GM18505 (cell line): ENCODE data around the gene ARHGAP22.
"Not testable (repeated sequence)": the region's sequence is repeated elsewhere in the genome, so short reads cannot be mapped to it uniquely, and the experiment has no call there.

Source experiments
- ATAC-seq: cut with Tn5 transposase; IDR thresholded peaks from one replicate; pipeline ENCODE4 v1.9.1; 2021; ENCODE audit not compliant: unreplicated experiment
- POLR2A ChIP-seq: IDR thresholded peaks from 4 replicates; pipeline ENCODE4 v1.6.1; 2011; ENCODE audit warnings: borderline replicate concordance; ENCODE audit not compliant: insufficient read depth, insufficient read length; ENCODE audit errors: extremely low read depth

Gene ARHGAP22

DNA sequence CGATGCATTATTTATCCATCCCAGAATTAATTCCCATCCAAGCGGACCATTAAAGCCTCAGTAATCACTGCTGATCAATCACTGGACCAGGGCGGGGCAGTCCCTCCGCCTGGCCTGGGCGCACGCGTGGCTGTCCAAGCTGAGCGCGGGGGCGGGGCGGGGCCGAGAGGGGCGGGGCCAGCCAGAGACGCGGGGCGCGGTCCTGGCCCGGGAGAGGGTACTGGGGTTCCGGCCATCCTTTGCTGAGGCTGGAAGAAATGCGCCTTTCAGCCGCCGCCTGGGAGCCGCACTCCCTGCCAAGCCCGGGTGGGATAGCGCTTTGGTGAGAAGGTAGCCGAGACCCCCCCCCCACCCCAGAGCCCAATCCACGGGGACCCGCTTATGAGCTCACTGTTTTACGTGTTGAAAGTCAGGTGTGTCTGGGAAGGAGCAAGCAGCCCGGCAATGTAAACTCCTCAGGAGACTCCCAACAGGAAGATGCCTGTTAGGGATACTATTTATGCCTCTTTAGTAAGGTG, at the start of gene ARHGAP22:
Gene ARHGAP22, minus strand, starts transcription at position 83 of the 518 bp plus-strand sequence. CDS start 277 bp downstream, outside the sequence.
- no peak for TF ChIP-seq POLR2A
- ATAC-seq, result no peak

- no peak for TF ChIP-seq POLR2A
- no peak for ATAC-seq
These were observed 49.2 kb upstream of the ARHGAP22 start for GRCh38 chr10:48653944-48654698.

GRCh38 chr10:48653347-48653746, 48.5 kb upstream of the ARHGAP22 start:
- no peak for ATAC-seq
- TF ChIP-seq POLR2A, result no peak

DNA sequence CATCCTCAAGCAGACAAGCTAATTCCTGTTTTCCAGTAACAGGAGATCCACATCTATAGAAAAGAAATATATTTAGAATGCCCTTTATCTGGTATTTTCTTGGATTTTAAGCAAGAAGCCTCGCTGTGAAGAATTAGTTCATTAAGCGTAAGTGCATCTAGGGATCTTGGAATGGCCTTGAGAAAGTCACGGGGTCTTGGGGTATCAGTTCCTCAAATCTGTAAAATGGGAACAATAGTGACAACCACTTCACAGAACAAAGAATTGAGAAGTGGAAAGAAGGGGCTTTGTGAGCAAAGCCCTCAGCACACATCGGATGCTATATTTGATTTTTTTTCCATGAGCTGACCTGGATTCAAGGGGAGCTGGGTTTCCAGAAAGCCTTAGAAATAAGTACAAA, 47.5 kb upstream of the ARHGAP22 start:
- no peak for ATAC-seq
- no peak for TF ChIP-seq POLR2A

- ATAC-seq, result no peak
- TF ChIP-seq POLR2A, result no peak
These were observed 47.0 kb upstream of the ARHGAP22 start for GRCh38 chr10:48651839-48652238.

GRCh38 chr10:48651293-48651692, 46.4 kb upstream of the ARHGAP22 start:
- no peak for TF ChIP-seq POLR2A
- ATAC-seq, result no peak

DNA sequence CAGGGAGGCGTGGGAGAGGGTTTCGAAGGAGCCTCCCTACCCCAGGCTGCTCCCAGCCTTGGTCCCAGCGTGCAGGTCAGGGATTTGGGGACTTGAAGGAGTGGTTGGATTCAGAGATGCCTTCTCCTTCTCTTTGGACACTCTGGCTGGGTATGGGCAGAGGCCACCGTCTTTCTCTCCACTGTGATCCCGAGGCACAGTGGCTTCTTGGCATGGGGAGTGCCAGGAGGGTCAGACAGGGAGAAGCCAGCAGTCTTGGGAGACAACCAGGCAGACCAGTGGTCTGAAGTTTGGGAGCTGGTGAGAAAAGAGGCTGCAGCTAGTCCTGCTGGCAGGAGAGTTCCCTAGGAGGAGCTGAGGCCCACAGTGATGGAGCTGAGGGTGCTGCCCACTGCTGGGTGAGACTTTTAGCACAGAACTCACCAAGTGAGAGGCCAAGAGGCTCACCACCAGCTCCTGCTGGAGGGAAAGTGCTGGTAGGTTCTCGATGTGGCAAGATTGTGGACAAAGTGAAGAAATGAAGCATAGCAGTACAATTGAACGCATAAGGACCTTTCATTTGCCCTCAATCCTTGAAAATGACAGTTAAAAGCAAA, 44.6 kb upstream of the ARHGAP22 start:
- no peak for ATAC-seq
- TF ChIP-seq POLR2A, result no peak

- no peak for TF ChIP-seq POLR2A
- ATAC-seq, result no peak
These were observed 43.5 kb upstream of the ARHGAP22 start for GRCh38 chr10:48648172-48648942.

- not testable (repeated sequence) for ATAC-seq
These were observed 42.2 kb upstream of the ARHGAP22 start for GRCh38 chr10:48647073-48647472.

GRCh38 chr10:48645600-48645999, 40.7 kb upstream of the ARHGAP22 start:
- ATAC-seq, result no peak

GRCh38 chr10:48641099-48641690, 36.3 kb upstream of the ARHGAP22 start:
- not testable (repeated sequence) for ATAC-seq

More at GRCh38 chr10:48645600-48645999, 40.7 kb upstream of the ARHGAP22 start:
- TF ChIP-seq POLR2A, result no peak

DNA sequence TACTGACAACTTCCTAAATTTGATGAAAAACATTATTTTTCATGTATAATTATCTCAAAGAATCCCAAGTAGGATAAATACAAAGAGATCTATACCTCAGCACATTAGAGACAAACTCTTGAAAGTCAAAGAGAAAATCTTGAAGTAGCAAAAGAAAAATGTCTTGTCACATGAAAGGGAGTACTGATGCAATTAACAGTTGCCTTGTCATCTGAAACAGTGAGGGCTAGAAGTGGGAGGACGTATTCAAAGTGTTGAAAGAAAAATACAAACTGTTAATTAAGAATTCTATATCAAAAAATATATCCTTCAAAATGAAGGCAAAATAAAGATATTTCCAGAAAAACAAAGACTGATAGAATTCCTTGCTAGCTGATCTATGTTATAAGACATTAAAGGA, 35.5 kb upstream of the ARHGAP22 start:
- no peak for TF ChIP-seq POLR2A
- no peak for ATAC-seq

DNA sequence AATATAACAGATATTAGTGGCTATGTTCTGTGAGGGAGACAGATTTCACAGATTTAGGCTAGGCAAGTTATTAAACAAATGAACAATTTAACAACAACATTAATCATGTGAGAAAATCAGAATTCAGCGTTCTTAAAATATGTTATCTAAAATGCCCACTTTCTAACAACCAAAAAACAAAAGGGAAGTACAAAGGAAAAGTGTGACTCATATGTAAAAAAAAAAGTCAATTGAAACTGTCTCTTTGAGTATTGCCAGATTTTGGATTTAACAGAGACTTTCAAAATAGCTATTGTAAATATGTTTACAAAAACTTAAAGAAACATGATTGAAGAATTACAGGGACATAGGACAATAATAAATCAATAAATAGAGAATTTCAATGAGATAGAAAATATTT, 34.8 kb upstream of the ARHGAP22 start:
- ATAC-seq, result no peak
- TF ChIP-seq POLR2A, result no peak

DNA sequence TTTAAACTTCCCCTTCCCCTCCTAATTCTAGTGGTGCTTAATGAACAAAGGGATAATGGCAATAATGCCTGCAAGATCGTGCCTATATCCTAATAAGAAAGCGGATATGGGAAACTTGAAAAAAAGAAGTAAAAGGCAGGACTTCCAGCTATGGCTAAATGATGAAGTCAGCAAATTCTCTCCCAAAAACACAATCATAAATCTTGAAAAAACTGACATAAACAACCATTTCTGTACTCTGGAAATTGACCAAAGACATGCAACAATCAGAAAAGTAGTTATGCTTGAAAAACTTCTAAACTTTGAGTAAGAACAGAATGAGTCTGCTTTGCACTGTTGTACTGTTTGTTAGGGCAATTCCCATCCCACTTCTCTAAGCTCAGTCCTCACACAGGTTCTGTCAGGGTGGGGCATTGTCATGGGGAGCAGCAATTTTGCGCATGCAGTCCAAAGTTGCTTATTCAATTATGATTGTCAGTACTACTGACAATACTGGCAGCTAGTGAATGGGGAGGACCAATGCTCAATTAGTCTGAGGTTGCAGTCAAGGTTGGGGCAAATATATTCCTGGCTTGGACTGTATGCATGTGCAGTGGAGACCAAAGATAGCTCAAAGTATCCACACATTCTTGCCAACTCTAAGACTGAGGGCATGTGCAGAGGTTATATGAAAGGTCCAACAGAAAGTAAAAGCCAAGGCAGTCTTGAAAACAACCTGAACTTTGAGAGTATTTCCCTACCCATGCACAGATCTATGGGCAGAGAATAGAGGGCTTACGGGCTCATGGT, 34.1 kb upstream of the ARHGAP22 start:
- no peak for TF ChIP-seq POLR2A
- ATAC-seq, result no peak
